Breast epithelium (tissue), 4 donors: ENCODE results near the gene RIMBP2. TPM values are rescaled to one million over a fixed set of nuclear protein-coding genes. Genes with fewer than 3 reads are reported as not detected.

Experiments used
- DNase-seq, 2 donors: peaks; one replicate each; pipeline ENCODE4 v3.0.0-alpha.2; 2019; ENCODE audit warnings: low spot score in 2 of 2
- H3K27ac ChIP-seq, 2 donors: fragments of 200-600 bp; sonication (generic) in 1 of 2; one replicate each; pipeline ENCODE4 v1.5.1; 2016 to 2019; ENCODE audit warnings: mild to moderate bottlenecking in 1 of 2
- H3K27me3 ChIP-seq, 2 donors: fragments of 200-600 bp; sonication (generic) in 1 of 2; one replicate each; pipeline versions ENCODE4 v1.5.1 to v1.6.0; 2017 to 2019; ENCODE audit warnings: control low read depth in 1 of 2, mild to moderate bottlenecking in 1 of 2
- H3K36me3 ChIP-seq: fragments of 200-600 bp; one replicate; pipeline ENCODE4 v1.5.1; 2019
- H3K4me1 ChIP-seq, 2 donors: fragments of 200-600 bp; sonication (generic); one replicate each; pipeline ENCODE4 v1.5.1; 2016 to 2019; ENCODE audit warnings: control low read depth in 1 of 2
- H3K4me3 ChIP-seq, 3 donors: fragments of 200-600 bp; sonication (generic); 1 replicate in 2 of 3; 2 replicates in 1 of 3; pipeline ENCODE4 v1.5.1; 2016 to 2019; ENCODE audit warnings: mild to moderate bottlenecking in 3 of 3, moderate library complexity in 2 of 3
- H3K9me3 ChIP-seq, 2 donors: fragments of 200-600 bp; sonication (generic) in 1 of 2; one replicate each; pipeline ENCODE4 v1.5.1; 2016 to 2019; ENCODE audit warnings: control low read depth in 1 of 2
- CTCF ChIP-seq, 3 donors: fragments of 450-650 bp; IDR thresholded peaks; one replicate each; pipeline ENCODE4 v1.5.1; 2016 to 2017; ENCODE audit warnings: antibody characterized with exemption in 3 of 3, mild to moderate bottlenecking in 3 of 3, moderate library complexity in 3 of 3
- POLR2A ChIP-seq: fragments of 450-650 bp; IDR thresholded peaks from one replicate; pipeline ENCODE4 v1.6.1; 2016; ENCODE audit warnings: antibody characterized with exemption, mild to moderate bottlenecking, moderate library complexity
- POLR2AphosphoS5 ChIP-seq, 3 donors: sonication (generic); formaldehyde crosslinking; IDR thresholded peaks; one replicate each; pipeline ENCODE4 v1.6.1; 2017; ENCODE audit warnings: antibody characterized with exemption in 3 of 3
- intact Hi-C: fragments of 100-400 bp; cut with DNase I; formaldehyde crosslinking; loops from one replicate; pipeline ENCODE4 v1.15.1; 2023; ENCODE audit warnings: low total_unique reads
- total RNA-seq, 3 donors: library from RNA; depleted of rRNA; stranded (reverse); fragments of >200 nt; gene quantifications; one replicate each; pipeline ENCODE4 v1.1.0, GENCODE V29; 2016

Gene RIMBP2
- total RNA-seq, 3 donors from 2014 or later, result under 0.01 to 0.59 (median under 0.01) TPM

- intact Hi-C loops, result no loop called here
- Histone ChIP-seq H3K36me3 (no peaks in the 10 kb centered on the region), H3K4me1 (no peaks in the 10 kb centered on the region), H3K9me3 (no peaks in the 10 kb centered on the region), H3K27me3 (no peaks in the 10 kb centered on the region), H3K27ac (no peak overlapping the region), H3K4me3 (no peak overlapping the region)
- TF ChIP-seq POLR2AphosphoS5 (IDR thresholded peaks at IDR 0.05), result no peak
- no peak for TF ChIP-seq CTCF (IDR thresholded peaks at IDR 0.05)
- TF ChIP-seq POLR2A, result no peak
- no peak for DNase-seq
Observed at GRCh38 chr12:130384234-130384633, 331.9 kb downstream of the RIMBP2 start.

- intact Hi-C loops, result no loop called here
- Histone ChIP-seq H3K4me3 (no peak overlapping the region), H3K27ac (no peak overlapping the region), H3K27me3 (peaks cover 0 to 2% of the 10 kb centered on the region in 2 donors), H3K9me3 (no peaks in the 10 kb centered on the region), H3K36me3 (no peaks in the 10 kb centered on the region), H3K4me1 (no peaks in the 10 kb centered on the region)
- TF ChIP-seq CTCF (IDR thresholded peaks at IDR 0.05), result no peak
- TF ChIP-seq POLR2AphosphoS5 (IDR thresholded peaks at IDR 0.05), result no peak
- no peak for TF ChIP-seq POLR2A
- no peak for DNase-seq
Observed at GRCh38 chr12:130382818-130383217, 333.3 kb downstream of the RIMBP2 start.

- peaks cover 0 to 48% of the 10 kb centered on the region in 2 donors for H3K27me3 ChIP-seq
- TF ChIP-seq CTCF (IDR thresholded peaks at IDR 0.05) (no peak), POLR2A (no peak), POLR2AphosphoS5 (IDR thresholded peaks at IDR 0.05) (no peak)
- no peak for DNase-seq
- H3K9me3 ChIP-seq, result no peaks in the 10 kb centered on the region
- H3K27ac ChIP-seq, result no peak overlapping the region
- no peaks in the 10 kb centered on the region for H3K4me1 ChIP-seq
- H3K4me3 ChIP-seq, result no peak overlapping the region
- H3K36me3 ChIP-seq, result no peaks in the 10 kb centered on the region
- intact Hi-C loops, result no loop called here
Observed at GRCh38 chr12:130375296-130376287, 340.5 kb downstream of the RIMBP2 start.

- H3K36me3 ChIP-seq, result no peaks in the 10 kb centered on the region
- DNase-seq, result no peak
- H3K4me1 ChIP-seq, result no peaks in the 10 kb centered on the region
- H3K9me3 ChIP-seq, result no peaks in the 10 kb centered on the region
- H3K27me3 ChIP-seq, result peaks cover 0 to 53% of the 10 kb centered on the region in 2 donors
- no peak overlapping the region for H3K27ac ChIP-seq
- no peak for TF ChIP-seq POLR2A
- no peak for TF ChIP-seq CTCF (IDR thresholded peaks at IDR 0.05)
- no peak for TF ChIP-seq POLR2AphosphoS5 (IDR thresholded peaks at IDR 0.05)
- no peak overlapping the region for H3K4me3 ChIP-seq
- intact Hi-C loops, result no loop called here
Observed at GRCh38 chr12:130374083-130374482, 342.0 kb downstream of the RIMBP2 start.

- no peaks in the 10 kb centered on the region for H3K4me1 ChIP-seq
- no peaks in the 10 kb centered on the region for H3K36me3 ChIP-seq
- peaks cover 0 to 53% of the 10 kb centered on the region in 2 donors for H3K27me3 ChIP-seq
- intact Hi-C loops, result no loop called here
- H3K9me3 ChIP-seq, result no peaks in the 10 kb centered on the region
- no peak overlapping the region for H3K27ac ChIP-seq
- DNase-seq, result no peak
- no peak overlapping the region for H3K4me3 ChIP-seq
- no peak for TF ChIP-seq CTCF (IDR thresholded peaks at IDR 0.05)
- TF ChIP-seq POLR2A, result no peak
- no peak for TF ChIP-seq POLR2AphosphoS5 (IDR thresholded peaks at IDR 0.05)
Observed at GRCh38 chr12:130372936-130373335, 343.2 kb downstream of the RIMBP2 start.
